Neutrophil (primary cell): Measurements from ENCODE around the gene FAM89B.

Source experiments
- H3K27ac ChIP-seq: fragments of 200-600 bp; sonication (generic); 2 replicates; pipeline ENCODE4 v1.5.1; 2016; ENCODE audit warnings: mild to moderate bottlenecking, moderate library complexity
- H3K27me3 ChIP-seq: fragments of 200-600 bp; sonication (generic); 2 replicates; pipeline ENCODE4 v1.6.0; 2016; ENCODE audit warnings: mild to moderate bottlenecking
- H3K36me3 ChIP-seq: fragments of 200-600 bp; sonication (generic); 2 replicates; pipeline ENCODE4 v1.5.1; 2017
- H3K4me1 ChIP-seq, 2 experiments: fragments of 200-600 bp in 1 of 2; sonication (generic) in 1 of 2; 1 replicate in 1 of 2; 2 replicates in 1 of 2; pipeline versions ENCODE4 v1.5.1 to v1.6.1; 2013 to 2016; ENCODE audit warnings: low read depth in 1 of 2, low read length in 1 of 2, mild to moderate bottlenecking in 1 of 2, moderate library complexity in 1 of 2; ENCODE audit not compliant: control insufficient read depth in 1 of 2, insufficient read depth in 1 of 2
- H3K4me3 ChIP-seq, 2 experiments: fragments of 200-600 bp in 1 of 2; sonication (generic) in 1 of 2; 1 replicate in 1 of 2; 2 replicates in 1 of 2; pipeline ENCODE4 v1.5.1; 2013 to 2016; ENCODE audit warnings: low read depth in 1 of 2, low read length in 1 of 2, mild to moderate bottlenecking in 1 of 2, moderate library complexity in 1 of 2
- H3K9me3 ChIP-seq: fragments of 200-600 bp; sonication (generic); 2 replicates; pipeline ENCODE4 v1.5.1; 2016
- TF ChIP-seq, protein P1 (sequence below): fragments of 200-600 bp; sonication (generic); IDR thresholded peaks from 2 replicates; pipeline ENCODE4 v1.5.1; 2016; ENCODE audit warnings: antibody characterized with exemption

Gene FAM89B

DNA sequence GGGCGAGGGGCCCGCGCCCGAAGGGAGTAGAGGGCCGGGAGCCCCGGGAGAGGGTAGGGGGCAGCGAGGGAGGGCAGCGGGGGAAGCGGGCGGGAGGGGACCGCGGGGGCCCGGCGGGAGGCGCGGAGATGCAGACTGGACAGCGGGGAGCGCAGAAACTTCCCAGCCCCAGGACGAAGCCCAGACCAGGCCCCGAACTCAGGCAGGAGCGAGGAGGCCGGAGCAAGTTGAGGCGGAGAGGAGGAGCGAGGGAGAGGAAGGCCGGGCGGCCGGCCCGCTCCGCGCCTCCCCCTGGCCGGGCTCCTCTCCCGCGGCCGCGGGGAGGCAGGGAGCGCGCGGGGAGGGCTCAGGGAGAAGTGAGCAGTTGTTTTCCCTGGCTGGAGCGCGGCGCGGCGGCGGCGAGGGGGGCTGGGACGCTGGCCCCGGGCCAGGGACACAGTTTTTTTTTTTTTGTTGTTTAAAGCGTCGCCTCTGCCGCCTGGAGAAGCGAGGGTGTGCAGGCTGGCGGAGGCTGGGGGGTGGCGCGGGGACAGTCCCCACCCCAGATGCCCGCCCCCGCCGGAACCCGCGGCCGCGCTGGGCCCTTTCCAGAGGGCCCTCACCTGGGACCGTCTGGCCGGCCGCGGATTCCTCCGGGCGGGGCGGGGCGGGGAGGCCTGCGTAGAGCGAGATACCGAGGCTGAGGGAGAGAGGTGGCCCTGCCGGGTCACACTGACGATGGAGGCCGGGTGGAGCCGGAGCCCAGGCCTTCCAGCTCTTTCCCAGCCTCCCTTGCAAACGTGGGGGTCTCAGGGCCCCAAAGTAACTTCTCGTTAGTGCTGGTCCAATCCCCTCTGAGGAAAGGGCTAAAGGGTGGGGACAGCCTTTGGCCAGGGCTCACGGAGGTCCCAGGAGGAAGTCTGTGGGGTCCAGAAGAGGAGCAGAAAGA, 14.1 kb upstream of the FAM89B start, which contains the start of gene LTBP3:
TSS of gene LTBP3 (minus strand) at position 358 of the 928 bp plus-strand sequence. CDS start 400 bp downstream, outside the sequence.
- H3K27ac ChIP-seq: no peak within 1 kb of the TSS
- peaks cover 4 to 14% of the 10 kb centered on the region in 2 experiments for H3K4me1 ChIP-seq
- TF ChIP-seq, protein P1, sequence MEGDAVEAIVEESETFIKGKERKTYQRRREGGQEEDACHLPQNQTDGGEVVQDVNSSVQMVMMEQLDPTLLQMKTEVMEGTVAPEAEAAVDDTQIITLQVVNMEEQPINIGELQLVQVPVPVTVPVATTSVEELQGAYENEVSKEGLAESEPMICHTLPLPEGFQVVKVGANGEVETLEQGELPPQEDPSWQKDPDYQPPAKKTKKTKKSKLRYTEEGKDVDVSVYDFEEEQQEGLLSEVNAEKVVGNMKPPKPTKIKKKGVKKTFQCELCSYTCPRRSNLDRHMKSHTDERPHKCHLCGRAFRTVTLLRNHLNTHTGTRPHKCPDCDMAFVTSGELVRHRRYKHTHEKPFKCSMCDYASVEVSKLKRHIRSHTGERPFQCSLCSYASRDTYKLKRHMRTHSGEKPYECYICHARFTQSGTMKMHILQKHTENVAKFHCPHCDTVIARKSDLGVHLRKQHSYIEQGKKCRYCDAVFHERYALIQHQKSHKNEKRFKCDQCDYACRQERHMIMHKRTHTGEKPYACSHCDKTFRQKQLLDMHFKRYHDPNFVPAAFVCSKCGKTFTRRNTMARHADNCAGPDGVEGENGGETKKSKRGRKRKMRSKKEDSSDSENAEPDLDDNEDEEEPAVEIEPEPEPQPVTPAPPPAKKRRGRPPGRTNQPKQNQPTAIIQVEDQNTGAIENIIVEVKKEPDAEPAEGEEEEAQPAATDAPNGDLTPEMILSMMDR: no peak
- H3K9me3 ChIP-seq: no peaks in the 10 kb centered on the region
- peaks cover 95% of the 10 kb centered on the region for H3K27me3 ChIP-seq
- H3K4me3 ChIP-seq: peak within 1 kb of the TSS; percentile 25 to 59
- H3K36me3 ChIP-seq: no peaks in the 10 kb centered on the region

DNA sequence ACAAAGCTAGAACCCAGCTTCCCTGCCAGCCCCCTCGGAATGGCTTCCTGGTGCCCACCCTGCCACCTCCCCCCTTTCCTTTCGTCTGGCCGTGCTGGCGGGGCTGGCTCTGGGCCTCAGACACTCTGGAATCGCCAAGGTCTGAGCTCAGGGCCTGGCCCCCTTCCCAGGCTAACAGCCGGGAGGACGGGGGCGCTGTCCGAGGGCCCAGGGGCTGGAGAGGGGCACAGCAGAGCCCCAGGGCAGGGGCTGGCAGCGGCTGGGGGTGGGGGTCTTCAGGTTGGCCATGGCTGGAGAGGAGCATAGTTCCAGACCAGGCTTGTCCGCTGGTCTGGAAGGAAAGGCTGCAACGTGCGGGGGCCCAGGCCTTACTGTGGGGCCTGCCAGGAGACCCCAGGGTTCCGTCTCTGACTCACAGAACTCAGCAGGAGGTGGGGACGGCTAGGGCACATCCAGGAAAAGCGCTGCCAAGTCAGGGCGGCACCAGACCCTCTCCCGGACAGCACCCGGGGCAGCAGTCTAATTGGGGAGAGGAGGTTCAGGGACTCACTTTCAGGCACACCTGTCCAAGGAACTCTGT, 13.3 kb upstream of the FAM89B start:
- Histone ChIP-seq H3K9me3 (no peaks in the 10 kb centered on the region), H3K27ac (no peak overlapping the region), H3K4me3 (peak overlapping the region; percentile 17 to 59), H3K4me1 (peaks cover 4 to 14% of the 10 kb centered on the region in 2 experiments), H3K36me3 (no peaks in the 10 kb centered on the region), H3K27me3 (peaks cover 88% of the 10 kb centered on the region)
- TF ChIP-seq, protein P1: no peak

DNA sequence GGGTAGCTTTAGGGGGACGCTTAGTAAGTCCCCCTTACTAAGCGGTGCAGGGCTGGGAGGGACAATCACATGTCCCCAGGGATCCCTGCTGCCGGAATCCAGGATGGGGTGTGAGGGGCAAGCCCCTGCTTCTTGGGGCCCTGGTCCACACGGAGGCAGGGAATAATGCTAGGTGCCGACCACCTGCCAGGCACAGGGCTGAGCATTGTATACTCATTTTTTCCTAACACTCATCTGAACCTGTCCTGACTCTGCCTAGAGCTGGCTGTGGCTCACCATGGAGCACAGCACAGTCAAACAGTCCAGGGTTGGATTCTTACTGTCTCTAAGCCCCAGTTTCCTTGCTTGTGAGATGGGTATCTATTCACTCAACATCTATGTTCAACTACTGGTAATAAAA, 12.8 kb upstream of the FAM89B start:
- H3K4me3 ChIP-seq: no peak overlapping the region
- no peak overlapping the region for H3K27ac ChIP-seq
- peaks cover 4 to 14% of the 10 kb centered on the region in 2 experiments for H3K4me1 ChIP-seq

DNA sequence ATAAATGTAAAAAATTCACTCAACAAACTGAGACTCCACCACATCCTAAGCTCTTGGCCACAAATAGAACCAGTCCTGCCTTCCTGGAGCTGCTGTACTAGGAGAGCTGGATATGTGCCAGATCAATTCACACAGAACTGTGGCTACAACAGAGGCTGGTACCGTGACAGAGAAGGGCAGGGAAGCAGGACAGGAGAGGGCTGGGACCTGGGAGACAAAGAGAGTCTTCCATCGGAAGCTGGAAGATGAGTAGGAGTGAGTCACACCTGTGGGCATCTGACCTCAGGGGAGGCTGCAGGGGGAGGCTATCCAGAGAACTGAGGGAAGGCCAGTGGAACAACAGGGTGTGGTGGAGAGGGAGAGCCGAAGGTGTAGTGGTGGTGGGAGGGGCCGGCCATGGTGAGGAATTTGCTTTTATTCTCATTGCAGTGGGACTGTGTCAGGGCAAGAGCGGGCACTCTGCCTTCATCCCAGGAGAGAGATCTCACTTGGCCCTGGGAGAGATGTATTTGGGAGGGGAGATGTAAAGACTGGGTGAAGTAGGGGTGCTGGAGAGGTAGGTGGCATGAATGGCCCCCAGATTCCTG, 12.3 kb upstream of the FAM89B start:
- H3K9me3 ChIP-seq: no peaks in the 10 kb centered on the region
- no peak overlapping the region for H3K4me3 ChIP-seq

More for the DNA sequence above, 12.8 kb upstream of the FAM89B start:
- TF ChIP-seq, protein P1: no peak
- no peaks in the 10 kb centered on the region for H3K36me3 ChIP-seq
- no peaks in the 10 kb centered on the region for H3K9me3 ChIP-seq
- peaks cover 83% of the 10 kb centered on the region for H3K27me3 ChIP-seq

More for the DNA sequence above, 12.3 kb upstream of the FAM89B start:
- Histone ChIP-seq H3K4me1 (peaks cover 4 to 14% of the 10 kb centered on the region in 2 experiments), H3K36me3 (no peaks in the 10 kb centered on the region), H3K27ac (no peak overlapping the region), H3K27me3 (peaks cover 78% of the 10 kb centered on the region)
- TF ChIP-seq, protein P1: no peak
